HCT116 (cell line): ENCODE data around the gene FBXO11. TPM values are rescaled to one million over a fixed set of nuclear protein-coding genes. Genes with fewer than 3 reads are reported as not detected.

ENCODE experiments used
- ATAC-seq: fragments of 200-7000 bp; cut with Tn5 transposase; 2 replicates; pipeline ENCODE4 v1.9.1; 2020; ENCODE audit warnings: mild to moderate bottlenecking, moderate library complexity
- BruUV-seq: library from RNA; stranded (reverse); fragments of 400-500 nt; replicated peaks from 2 replicates; lab custom pipeline; 2021; lab: Mats Ljungman, UMichigan
- CTCF ChIA-PET: fragments of 300-600 bp; sonication (Branson Sonifier 250); formaldehyde crosslinking; loops from one replicate; lab custom pipeline; 2021; ENCODE audit warnings: antibody characterized with exemption; lab: Charles Lee
- POLR2A ChIA-PET: fragments of 300-600, 350-600 bp; sonication (Branson Sonifier 250); formaldehyde crosslinking; loops from one replicate; lab custom pipeline; 2021; ENCODE audit warnings: antibody characterized with exemption; lab: Charles Lee
- RAD21 ChIA-PET, 2 experiments: fragments of 300-600 bp; sonication (Branson Sonifier 250); formaldehyde crosslinking; loops; one replicate each; lab custom pipeline; 2023; ENCODE audit warnings: low total read pairs in 2 of 2; ENCODE audit not compliant: uncharacterized antibody in 2 of 2, unreplicated experiment in 2 of 2, low non-redundant PET in 1 of 2; lab: Charles Lee
- DNase-seq: peaks from one replicate; pipeline ENCODE4 v3.0.0-alpha.2; 2010; ENCODE audit warnings: low read depth, low spot score
- H2AFZ ChIP-seq: fragments of 200-600 bp; shearing (Covaris generic), sonication (generic); 2 replicates; pipeline ENCODE4 v1.6.1; 2017; ENCODE audit warnings: low read depth, mixed run types, mixed read lengths, antibody characterized with exemption, low read length; ENCODE audit not compliant: poor library complexity, severe bottlenecking
- H3K27ac ChIP-seq: 2 replicates; pipeline ENCODE4 v1.5.1; 2012; ENCODE audit warnings: low read depth, low read length
- H3K27me3 ChIP-seq: fragments of 200-600 bp; sonication (generic); 2 replicates; pipeline ENCODE4 v1.6.1; 2016; ENCODE audit warnings: mixed run types, low read length, mixed read lengths; ENCODE audit not compliant: insufficient read depth
- H3K36me3 ChIP-seq, 2 experiments: fragments of 200-500 bp in 1 of 2; fragments of 200-600 bp in 1 of 2; sonication (Bioruptor generic) in 1 of 2; sonication (generic) in 1 of 2; 2 replicates each; pipeline versions ENCODE4 v1.5.1 to v1.6.1; 2014 to 2016; ENCODE audit warnings: low read length in 2 of 2, inconsistent platforms in 1 of 2, mixed read lengths in 1 of 2, mixed run types in 1 of 2; ENCODE audit not compliant: insufficient read depth in 2 of 2, control insufficient read depth in 1 of 2
- H3K4me1 ChIP-seq, 2 experiments: fragments of 200-600 bp in 1 of 2; sonication (generic) in 1 of 2; 2 replicates each; pipeline versions ENCODE4 v1.5.1 to v1.6.1; 2012 to 2017; ENCODE audit warnings: low read length in 2 of 2, inconsistent platforms in 1 of 2, mild to moderate bottlenecking in 1 of 2, mixed read lengths in 1 of 2, mixed run types in 1 of 2, moderate library complexity in 1 of 2; ENCODE audit not compliant: insufficient read depth in 2 of 2, control insufficient read depth in 1 of 2
- H3K4me2 ChIP-seq: fragments of 200-600 bp; sonication (generic); 2 replicates; pipeline ENCODE4 v1.6.1; 2017; ENCODE audit warnings: mixed run types, low read length, mixed read lengths
- H3K4me3 ChIP-seq, 2 experiments: fragments of 200-600 bp in 1 of 2; sonication (generic) in 1 of 2; replicated peaks in 1 of 2; 2 replicates each; pipeline ENCODE4 v1.5.1; 2011 to 2016; ENCODE audit warnings: low read length in 2 of 2, control low read depth in 1 of 2, low read depth in 1 of 2, mild to moderate bottlenecking in 1 of 2, mixed read lengths in 1 of 2, mixed run types in 1 of 2
- H3K79me2 ChIP-seq: fragments of 200-600 bp; sonication (generic); 2 replicates; pipeline ENCODE4 v1.6.1; 2017; ENCODE audit warnings: mild to moderate bottlenecking, mixed run types, low read length, moderate library complexity, mixed read lengths; ENCODE audit not compliant: insufficient read depth
- H3K9ac ChIP-seq: fragments of 200-600 bp; sonication (generic); 2 replicates; pipeline ENCODE4 v1.6.1; 2016; ENCODE audit warnings: low read length, mixed read lengths
- H3K9me2 ChIP-seq: fragments of 200-600 bp; sonication (generic), shearing (Covaris generic); 2 replicates; pipeline ENCODE4 v1.6.1; 2017; ENCODE audit warnings: mixed run types, mild to moderate bottlenecking, moderate library complexity; ENCODE audit not compliant: insufficient read depth
- H3K9me3 ChIP-seq, 2 experiments: fragments of 200-500 bp in 1 of 2; fragments of 200-600 bp in 1 of 2; sonication (Bioruptor generic) in 1 of 2; sonication (generic) in 1 of 2; 2 replicates each; pipeline ENCODE4 v1.6.1; 2014 to 2017; ENCODE audit warnings: low read length in 2 of 2, mixed read lengths in 2 of 2, inconsistent platforms in 1 of 2, low read depth in 1 of 2, mild to moderate bottlenecking in 1 of 2, mixed run types in 1 of 2, moderate library complexity in 1 of 2; ENCODE audit not compliant: control insufficient read depth in 1 of 2, insufficient read depth in 1 of 2
- H4K20me1 ChIP-seq: fragments of 200-600 bp; sonication (generic), shearing (Covaris generic); 2 replicates; pipeline ENCODE4 v1.6.1; 2017; ENCODE audit warnings: mixed run types, mild to moderate bottlenecking, moderate library complexity; ENCODE audit not compliant: insufficient read depth
- CEBPB ChIP-seq: IDR thresholded peaks from 2 replicates; pipeline ENCODE4 v1.6.1; 2012; ENCODE audit warnings: low read depth
- ELF1 ChIP-seq: IDR thresholded peaks from 2 replicates; pipeline ENCODE4 v1.6.1; 2012; ENCODE audit warnings: low read depth, borderline replicate concordance
- FOSL1 ChIP-seq: IDR thresholded peaks from 2 replicates; pipeline ENCODE4 v1.6.1; 2012; ENCODE audit warnings: low read depth
- JUND ChIP-seq: IDR thresholded peaks from 2 replicates; pipeline ENCODE4 v1.6.1; 2012
- POLR2AphosphoS5 ChIP-seq: IDR thresholded peaks from 2 replicates; pipeline ENCODE4 v1.6.1; 2011; ENCODE audit warnings: mild to moderate bottlenecking, low read depth, low read length, moderate library complexity
- RAD21 ChIP-seq: IDR thresholded peaks from 2 replicates; pipeline ENCODE4 v1.6.1; 2012; ENCODE audit warnings: low read depth, mild to moderate bottlenecking
- REST ChIP-seq: IDR thresholded peaks from 2 replicates; pipeline ENCODE4 v1.6.1; 2012; ENCODE audit warnings: low read depth
- SP1 ChIP-seq: IDR thresholded peaks from 2 replicates; pipeline ENCODE4 v1.6.1; 2012; ENCODE audit warnings: low read depth
- SRF ChIP-seq: IDR thresholded peaks from 2 replicates; pipeline ENCODE4 v1.6.1; 2012; ENCODE audit warnings: low read depth
- ZNF274 ChIP-seq: fragments of 200-500 bp; sonication (Bioruptor generic); IDR thresholded peaks from 2 replicates; pipeline ENCODE4 v1.6.1; 2014; ENCODE audit warnings: mild to moderate bottlenecking, low read depth, low read length, inconsistent platforms
- intact Hi-C: fragments of 100-400 bp; cut with micrococcal nuclease; formaldehyde crosslinking; loops from 2 replicates; pipeline ENCODE4 v1.10.0; 2022
- total RNA-seq: library from RNA; stranded (reverse); gene quantifications from one replicate; pipeline ENCODE4 v1.2.1, GENCODE V29; 2021; ENCODE audit not compliant: unreplicated experiment
- TF ChIP-seq, protein P1 (sequence below): IDR thresholded peaks from 2 replicates; pipeline ENCODE4 v1.6.1; 2012
- TF ChIP-seq, protein P2 (sequence below): IDR thresholded peaks from 2 replicates; pipeline ENCODE4 v1.6.1; 2011; ENCODE audit warnings: mild to moderate bottlenecking, low read length, moderate library complexity; ENCODE audit not compliant: insufficient replicate concordance; ENCODE audit errors: extremely low read depth

FBXO11 gene
- total RNA-seq, 1 experiment from 2014 or later: 60.2 TPM

DNA sequence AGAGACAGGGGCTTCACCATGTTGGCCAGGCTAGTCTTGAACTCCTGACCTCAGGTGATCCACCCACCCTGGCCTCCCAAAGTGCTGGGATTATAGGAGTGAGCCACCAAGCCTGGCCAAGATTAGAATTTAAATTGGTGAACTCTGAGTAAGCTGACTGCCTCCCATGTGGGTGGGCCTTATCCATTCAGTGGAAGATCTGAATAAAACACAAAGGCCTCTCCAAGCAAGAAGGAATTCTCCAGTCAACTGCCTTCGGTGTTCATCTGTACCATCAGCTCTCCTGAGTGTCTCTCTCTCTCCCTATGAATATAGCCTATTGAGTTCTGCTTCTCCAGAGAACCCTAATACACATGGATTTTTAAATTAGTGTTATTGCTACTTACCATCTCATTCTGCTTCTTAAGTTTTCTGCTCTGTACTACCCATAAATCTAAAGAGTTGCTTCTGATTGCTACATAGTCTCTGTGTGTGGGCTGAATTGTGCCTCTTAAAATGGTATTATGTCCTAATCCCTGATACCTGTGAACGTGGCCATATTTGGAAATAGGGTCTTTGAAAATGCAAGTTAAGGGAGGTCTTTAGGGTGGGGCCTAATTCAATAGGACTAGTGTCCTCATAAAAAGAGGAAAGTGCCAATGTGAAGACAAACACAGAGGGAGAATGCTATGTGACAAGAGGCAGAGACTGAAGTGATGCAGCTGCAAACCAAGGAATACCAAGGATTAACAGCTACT, 36.3 kb downstream of the FBXO11 start:
- POLR2A ChIA-PET: no interaction called here
- Histone ChIP-seq H3K27me3 (no peaks in the 10 kb centered on the region), H3K4me2 (no peak overlapping the region), H3K4me1 (peaks cover 16 to 22% of the 10 kb centered on the region in 2 experiments), H3K9me2 (no peaks in the 10 kb centered on the region), H4K20me1 (peaks cover 6% of the 10 kb centered on the region; the same call in 1 of the 2 replicates), H3K9ac (no peak overlapping the region), H3K4me3 (no peak overlapping the region), H3K27ac (no peak overlapping the region), H3K79me2 (peaks cover 86% of the 10 kb centered on the region), H3K36me3 (no peaks in the 10 kb centered on the region), H2AFZ (no peak overlapping the region), H3K9me3 (no peaks in the 10 kb centered on the region)
- no peak for DNase-seq
- no TSS peak for BruUV-seq
- CTCF ChIA-PET: no interaction called here
- TF ChIP-seq REST (no peak), SRF (no peak), ZNF274 (no peak), ELF1 (no peak), JUND (no peak), FOSL1 (no peak), SP1 (no peak), CEBPB (no peak), RAD21 (no peak), POLR2AphosphoS5 (no peak)
- TF ChIP-seq, protein P1, sequence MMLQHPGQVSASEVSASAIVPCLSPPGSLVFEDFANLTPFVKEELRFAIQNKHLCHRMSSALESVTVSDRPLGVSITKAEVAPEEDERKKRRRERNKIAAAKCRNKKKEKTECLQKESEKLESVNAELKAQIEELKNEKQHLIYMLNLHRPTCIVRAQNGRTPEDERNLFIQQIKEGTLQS: no peak
- TF ChIP-seq, protein P2, sequence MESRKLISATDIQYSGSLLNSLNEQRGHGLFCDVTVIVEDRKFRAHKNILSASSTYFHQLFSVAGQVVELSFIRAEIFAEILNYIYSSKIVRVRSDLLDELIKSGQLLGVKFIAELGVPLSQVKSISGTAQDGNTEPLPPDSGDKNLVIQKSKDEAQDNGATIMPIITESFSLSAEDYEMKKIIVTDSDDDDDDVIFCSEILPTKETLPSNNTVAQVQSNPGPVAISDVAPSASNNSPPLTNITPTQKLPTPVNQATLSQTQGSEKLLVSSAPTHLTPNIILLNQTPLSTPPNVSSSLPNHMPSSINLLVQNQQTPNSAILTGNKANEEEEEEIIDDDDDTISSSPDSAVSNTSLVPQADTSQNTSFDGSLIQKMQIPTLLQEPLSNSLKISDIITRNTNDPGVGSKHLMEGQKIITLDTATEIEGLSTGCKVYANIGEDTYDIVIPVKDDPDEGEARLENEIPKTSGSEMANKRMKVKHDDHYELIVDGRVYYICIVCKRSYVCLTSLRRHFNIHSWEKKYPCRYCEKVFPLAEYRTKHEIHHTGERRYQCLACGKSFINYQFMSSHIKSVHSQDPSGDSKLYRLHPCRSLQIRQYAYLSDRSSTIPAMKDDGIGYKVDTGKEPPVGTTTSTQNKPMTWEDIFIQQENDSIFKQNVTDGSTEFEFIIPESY: no peak
- TF ChIP-seq, all 23 proteins: peak for 0
- RAD21 ChIA-PET: no interaction called here
- ATAC-seq: no peak
- intact Hi-C loops: no loop called here
